Omental fat pad (tissue), 4 donors: ENCODE data around the gene EGLN2. TPM values are rescaled to one million over a fixed set of nuclear protein-coding genes. Genes with fewer than 3 reads are reported as not detected.
"Not testable (repeated sequence)": the region's sequence is repeated elsewhere in the genome, so short reads cannot be mapped to it uniquely, and the experiment has no call there.

Experiments used
- ATAC-seq: fragments of 150-250 bp; one replicate; pipeline ENCODE4 v1.9.1; 2016; ENCODE audit warnings: mild to moderate bottlenecking, moderate library complexity; ENCODE audit not compliant: low FRiP score
- DNase-seq: peaks from one replicate; pipeline ENCODE4 v3.0.0-alpha.2; 2019; ENCODE audit warnings: low spot score
- CTCF ChIP-seq, 3 donors: fragments of 450-650 bp; IDR thresholded peaks; one replicate each; pipeline ENCODE4 v1.5.1; 2016 to 2017; ENCODE audit warnings: antibody characterized with exemption in 3 of 3, mild to moderate bottlenecking in 3 of 3, moderate library complexity in 2 of 3
- total RNA-seq, 4 donors: library from RNA; depleted of rRNA; stranded (reverse); fragments of >200 nt; gene quantifications; one replicate each; pipeline ENCODE4 v1.1.0, GENCODE V29; 2016

The EGLN2 gene
- total RNA-seq, 4 donors from 2014 or later = 91.6 to 107 (median 101) TPM

GRCh38 chr19:40768869-40769268, 30.1 kb upstream of the EGLN2 start:
- ATAC-seq (no peak), DNase-seq (no peak)
- TF ChIP-seq CTCF (IDR thresholded peaks at IDR 0.05) = no peak

DNA sequence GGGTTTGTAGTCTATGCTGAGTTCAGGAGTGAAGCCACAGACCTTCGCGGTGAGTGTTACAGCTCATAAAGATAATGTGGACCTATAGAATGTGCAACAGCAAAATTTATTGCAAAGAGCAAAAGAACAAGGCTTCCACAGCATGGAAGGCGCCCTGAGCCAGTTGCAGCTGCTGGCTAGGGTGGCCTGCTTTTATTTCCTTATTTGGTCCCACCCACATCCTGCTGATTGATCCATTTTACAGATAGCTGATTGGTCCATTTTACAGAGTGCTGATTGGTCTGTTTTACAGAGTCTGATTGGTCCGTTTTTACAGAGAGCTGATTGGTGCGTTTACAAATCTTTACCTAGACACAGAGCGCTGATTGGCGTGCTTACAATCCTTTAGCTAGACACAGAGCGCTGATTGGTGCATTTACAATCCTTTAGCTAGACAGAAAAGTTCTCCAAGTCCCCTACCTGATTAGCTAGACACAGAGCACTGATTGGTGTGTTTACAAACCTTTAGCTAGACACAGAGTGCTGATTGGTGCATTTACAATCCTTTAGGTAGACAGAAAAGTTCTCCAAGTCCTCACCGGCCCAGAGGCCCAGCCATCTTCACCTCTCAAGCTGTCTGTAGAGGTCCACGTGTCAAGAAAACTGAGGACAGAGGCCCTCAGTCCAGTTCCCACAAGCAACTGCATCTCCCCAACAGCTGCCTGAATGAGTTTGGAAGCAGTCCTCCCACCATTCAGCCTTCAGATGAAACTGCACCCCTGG, 27.7 kb upstream of the EGLN2 start:
- ATAC-seq, DNase-seq: not testable (repeated sequence)

GRCh38 chr19:40774916-40775631, 23.9 kb upstream of the EGLN2 start, which contains the start of gene MIA:
Gene MIA (plus strand): TSS chr19:40775521. CDS start chr19:40775543, 22 bp downstream.
- DNase-seq = no peak
- no peak for ATAC-seq
- no peak for TF ChIP-seq CTCF (IDR thresholded peaks at IDR 0.05)

DNA sequence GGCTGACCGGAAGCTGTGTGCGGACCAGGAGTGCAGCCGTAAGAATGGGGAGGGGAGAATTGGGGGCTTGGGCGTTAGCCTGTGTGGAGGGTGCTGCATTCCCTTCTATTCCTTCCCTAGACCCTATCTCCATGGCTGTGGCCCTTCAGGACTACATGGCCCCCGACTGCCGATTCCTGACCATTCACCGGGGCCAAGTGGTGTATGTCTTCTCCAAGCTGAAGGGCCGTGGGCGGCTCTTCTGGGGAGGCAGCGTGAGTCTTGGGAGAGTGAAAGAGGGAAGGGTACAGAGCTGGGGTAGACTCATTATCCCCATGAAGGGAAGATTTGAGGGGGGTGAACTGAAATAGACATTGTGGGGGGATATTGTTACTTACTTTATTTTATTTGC, 23.4 kb upstream of the EGLN2 start:
- DNase-seq = no peak
- no peak for ATAC-seq
- TF ChIP-seq CTCF (IDR thresholded peaks at IDR 0.05) = no peak

GRCh38 chr19:40776364-40776763, 22.6 kb upstream of the EGLN2 start:
- no peak for TF ChIP-seq CTCF (IDR thresholded peaks at IDR 0.05)
- DNase-seq (no peak), ATAC-seq (no peak)

GRCh38 chr19:40776932-40777644, 21.9 kb upstream of the EGLN2 start:
- peak; percentile 97 for DNase-seq
- ATAC-seq = peak; percentile 87
- TF ChIP-seq CTCF (IDR thresholded peaks at IDR 0.05) = no peak

- ATAC-seq (no peak), DNase-seq (no peak)
- no peak for TF ChIP-seq CTCF (IDR thresholded peaks at IDR 0.05)
Observed at GRCh38 chr19:40777645-40777936, 21.4 kb upstream of the EGLN2 start.
